ENCODE data around the gene BRAF. TPM values are rescaled to one million over a fixed set of nuclear protein-coding genes. Genes with fewer than 3 reads are reported as not detected.
"Not testable (repeated sequence)": the region's sequence is repeated elsewhere in the genome, so short reads cannot be mapped to it uniquely, and the experiment has no call there.

The BRAF gene
- total and polyA plus RNA-seq, 2 donors: 11.0 to 17.3 TPM

GRCh38 chr7:140724706-140725105, 200.0 kb downstream of the BRAF start:
- Histone ChIP-seq H3K4me1 (ENCODE audit: control insufficient read depth in 2 of 2, insufficient read depth in 2 of 2, low read length in 2 of 2) (no peaks in the 10 kb centered on the region), H3K4me3 (ENCODE audit: low read length in 2 of 2) (no peak overlapping the region), H3K27me3 (ENCODE audit: control insufficient read depth in 2 of 2, insufficient read depth in 1 of 2, low read length in 1 of 2) (no peaks in the 10 kb centered on the region), H3K27ac (ENCODE audit: low read depth in 1 of 2, low read length in 1 of 2) (no peak overlapping the region), H3K9me3 (ENCODE audit: control insufficient read depth in 2 of 2, insufficient read depth in 1 of 2, low read length in 1 of 2) (no peaks in the 10 kb centered on the region), H3K36me3 (ENCODE audit: control insufficient read depth in 2 of 2, insufficient read depth in 2 of 2, low read length in 1 of 2) (peaks cover 0 to 7% of the 10 kb centered on the region in 2 donors)
- WGBS: 99% methylated on average over 1 of the region's 1 CpG
- no peak for DNase-seq (ENCODE audit: low read depth in 6 of 9, low spot score in 9 of 9)

- Histone ChIP-seq H3K27ac (ENCODE audit: low read depth in 1 of 2, low read length in 1 of 2) (no peak overlapping the region), H3K4me3 (ENCODE audit: low read length in 2 of 2) (no peak overlapping the region), H3K27me3 (ENCODE audit: control insufficient read depth in 2 of 2, insufficient read depth in 1 of 2, low read length in 1 of 2) (no peaks in the 10 kb centered on the region), H3K9me3 (ENCODE audit: control insufficient read depth in 2 of 2, insufficient read depth in 1 of 2, low read length in 1 of 2) (no peaks in the 10 kb centered on the region), H3K36me3 (ENCODE audit: control insufficient read depth in 2 of 2, insufficient read depth in 2 of 2, low read length in 1 of 2) (peaks cover 0 to 7% of the 10 kb centered on the region in 2 donors), H3K4me1 (ENCODE audit: control insufficient read depth in 2 of 2, insufficient read depth in 2 of 2, low read length in 2 of 2) (no peaks in the 10 kb centered on the region)
- no peak for DNase-seq (ENCODE audit: low read depth in 6 of 9, low spot score in 9 of 9)
- WGBS: 98% methylated on average over 3 of the region's 3 CpGs
Measured at GRCh38 chr7:140723574-140723973, 201.2 kb downstream of the BRAF start.

DNA sequence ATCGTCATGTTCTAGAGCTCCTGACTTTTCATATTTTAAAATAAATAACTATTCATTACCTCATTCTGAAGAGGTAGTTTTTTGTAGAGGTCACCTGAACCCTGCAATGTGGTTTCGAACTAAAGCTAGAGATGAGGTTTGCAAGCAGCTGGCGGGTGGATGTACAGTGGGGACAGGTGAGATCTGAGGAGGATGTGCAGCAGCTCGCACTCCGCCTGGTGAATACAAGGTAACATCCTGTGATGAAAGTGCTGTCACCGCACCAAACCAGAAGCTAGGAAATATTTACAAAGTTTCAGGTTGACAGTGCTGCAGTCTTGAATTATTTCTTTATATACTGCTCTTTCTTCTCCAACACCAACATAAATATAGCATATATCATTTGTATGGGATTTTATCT, 201.7 kb downstream of the BRAF start:
- H3K27ac ChIP-seq (ENCODE audit: low read depth in 1 of 2, low read length in 1 of 2): no peak overlapping the region
- no peaks in the 10 kb centered on the region for H3K4me1 ChIP-seq (ENCODE audit: control insufficient read depth in 2 of 2, insufficient read depth in 2 of 2, low read length in 2 of 2)
- 78% methylated on average over 6 of the region's 6 CpGs for WGBS
- DNase-seq (ENCODE audit: low read depth in 6 of 9, low spot score in 9 of 9): peak in 8 of 9 donors; percentile 3 to 64 (median 22)
- H3K4me3 ChIP-seq (ENCODE audit: low read length in 2 of 2): no peak overlapping the region
- H3K36me3 ChIP-seq (ENCODE audit: control insufficient read depth in 2 of 2, insufficient read depth in 2 of 2, low read length in 1 of 2): peaks cover 0 to 7% of the 10 kb centered on the region in 2 donors
- no peaks in the 10 kb centered on the region for H3K27me3 ChIP-seq (ENCODE audit: control insufficient read depth in 2 of 2, insufficient read depth in 1 of 2, low read length in 1 of 2)
- H3K9me3 ChIP-seq (ENCODE audit: control insufficient read depth in 2 of 2, insufficient read depth in 1 of 2, low read length in 1 of 2): no peaks in the 10 kb centered on the region

DNA sequence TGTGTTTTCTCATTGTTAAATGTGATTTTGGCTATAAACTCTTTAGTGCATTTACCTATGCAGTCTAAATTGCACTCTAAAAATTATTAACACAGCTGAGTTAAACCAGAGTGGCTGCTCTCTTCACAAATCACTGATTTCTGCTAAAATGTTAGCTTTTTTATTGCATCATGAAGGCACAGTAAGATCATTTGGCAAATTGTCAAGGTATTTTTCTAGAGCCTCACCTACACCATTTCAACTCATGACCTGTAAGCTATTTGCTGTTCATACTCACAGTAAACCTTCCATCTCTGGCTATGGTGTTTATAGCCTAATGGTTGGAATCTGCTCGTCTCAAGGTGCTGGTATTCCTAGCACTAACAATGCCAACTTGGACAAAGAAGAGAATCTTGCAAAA, 202.5 kb downstream of the BRAF start:
- DNase-seq (ENCODE audit: low read depth in 6 of 9, low spot score in 9 of 9): no peak
- Histone ChIP-seq H3K27me3 (ENCODE audit: control insufficient read depth in 2 of 2, insufficient read depth in 1 of 2, low read length in 1 of 2) (no peaks in the 10 kb centered on the region), H3K36me3 (ENCODE audit: control insufficient read depth in 2 of 2, insufficient read depth in 2 of 2, low read length in 1 of 2) (peaks cover 0 to 7% of the 10 kb centered on the region in 2 donors), H3K9me3 (ENCODE audit: control insufficient read depth in 2 of 2, insufficient read depth in 1 of 2, low read length in 1 of 2) (no peaks in the 10 kb centered on the region), H3K4me3 (ENCODE audit: low read length in 2 of 2) (no peak overlapping the region), H3K4me1 (ENCODE audit: control insufficient read depth in 2 of 2, insufficient read depth in 2 of 2, low read length in 2 of 2) (no peaks in the 10 kb centered on the region), H3K27ac (ENCODE audit: low read depth in 1 of 2, low read length in 1 of 2) (peak overlapping the region in 1 of 2 donors; percentile 37)
- 93% methylated on average over 1 of the region's 1 CpG for WGBS

DNA sequence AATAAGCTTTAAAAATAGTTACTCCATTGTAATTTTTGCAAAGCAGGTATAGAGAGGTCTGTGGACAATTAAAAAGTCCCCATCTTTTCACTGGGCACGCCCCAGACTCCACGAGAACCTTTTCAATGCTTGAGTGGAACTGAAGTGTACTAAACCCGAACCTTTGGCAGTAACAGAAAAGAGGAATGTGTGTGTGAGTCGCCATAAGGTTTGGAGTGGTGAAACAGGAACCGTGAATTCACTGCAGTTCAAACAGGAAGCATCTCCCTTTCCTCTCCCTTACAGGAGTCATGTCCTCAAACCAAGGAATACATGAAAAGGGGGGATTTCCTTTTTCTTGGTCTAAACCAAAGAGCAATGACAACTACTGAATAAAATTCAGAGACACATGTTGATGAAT, 205.0 kb downstream of the BRAF start:
- DNase-seq (ENCODE audit: low read depth in 6 of 9, low spot score in 9 of 9): no peak
- H3K4me3 ChIP-seq (ENCODE audit: low read length in 2 of 2): no peak overlapping the region
- no peaks in the 10 kb centered on the region for H3K27me3 ChIP-seq (ENCODE audit: control insufficient read depth in 2 of 2, insufficient read depth in 1 of 2, low read length in 1 of 2)
- H3K36me3 ChIP-seq (ENCODE audit: control insufficient read depth in 2 of 2, insufficient read depth in 2 of 2, low read length in 1 of 2): no peaks in the 10 kb centered on the region
- no peak overlapping the region for H3K27ac ChIP-seq (ENCODE audit: low read depth in 1 of 2, low read length in 1 of 2)
- H3K4me1 ChIP-seq (ENCODE audit: control insufficient read depth in 2 of 2, insufficient read depth in 2 of 2, low read length in 2 of 2): no peaks in the 10 kb centered on the region
- no peaks in the 10 kb centered on the region for H3K9me3 ChIP-seq (ENCODE audit: control insufficient read depth in 2 of 2, insufficient read depth in 1 of 2, low read length in 1 of 2)
- WGBS: 43% methylated on average over 5 of the region's 5 CpGs

- no peaks in the 10 kb centered on the region for H3K4me1 ChIP-seq (ENCODE audit: control insufficient read depth in 2 of 2, insufficient read depth in 2 of 2, low read length in 2 of 2)
- no peaks in the 10 kb centered on the region for H3K27me3 ChIP-seq (ENCODE audit: control insufficient read depth in 2 of 2, insufficient read depth in 1 of 2, low read length in 1 of 2)
- no peaks in the 10 kb centered on the region for H3K36me3 ChIP-seq (ENCODE audit: control insufficient read depth in 2 of 2, insufficient read depth in 2 of 2, low read length in 1 of 2)
- 97% methylated on average over 10 of the region's 10 CpGs for WGBS
- DNase-seq (ENCODE audit: low read depth in 6 of 9, low spot score in 9 of 9): no peak
- H3K27ac ChIP-seq (ENCODE audit: low read depth in 1 of 2, low read length in 1 of 2): no peak overlapping the region
- no peak overlapping the region for H3K4me3 ChIP-seq (ENCODE audit: low read length in 2 of 2)
- H3K9me3 ChIP-seq (ENCODE audit: control insufficient read depth in 2 of 2, insufficient read depth in 1 of 2, low read length in 1 of 2): no peaks in the 10 kb centered on the region
Measured at GRCh38 chr7:140714331-140715040, 210.2 kb downstream of the BRAF start.

DNA sequence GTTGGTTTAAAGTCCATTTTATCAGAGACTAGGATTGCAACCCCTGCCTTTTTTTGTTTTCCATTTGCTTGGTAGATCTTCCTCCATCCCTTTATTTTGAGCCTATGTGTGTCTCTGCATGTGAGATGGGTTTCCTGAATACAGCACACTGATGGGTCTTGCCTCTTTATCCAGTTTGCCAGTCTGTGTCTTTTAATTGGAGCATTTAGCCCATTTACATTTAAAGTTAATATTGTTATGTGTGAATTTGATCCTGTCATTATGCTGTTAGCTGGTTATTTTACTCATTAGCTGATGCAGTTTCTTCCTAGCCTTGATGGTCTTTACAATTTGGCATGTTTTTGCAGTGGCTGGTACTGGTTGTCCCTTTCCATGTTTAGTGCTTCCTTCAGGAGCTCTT, 212.3 kb downstream of the BRAF start:
- not testable (repeated sequence) for H3K36me3 ChIP-seq (ENCODE audit: control insufficient read depth in 2 of 2, insufficient read depth in 2 of 2, low read length in 1 of 2); DNase-seq (ENCODE audit: low read depth in 6 of 9, low spot score in 9 of 9); H3K4me1 ChIP-seq (ENCODE audit: control insufficient read depth in 2 of 2, insufficient read depth in 2 of 2, low read length in 2 of 2); H3K27me3 ChIP-seq (ENCODE audit: control insufficient read depth in 2 of 2, insufficient read depth in 1 of 2, low read length in 1 of 2); H3K9me3 ChIP-seq (ENCODE audit: control insufficient read depth in 2 of 2, insufficient read depth in 1 of 2, low read length in 1 of 2); H3K27ac ChIP-seq (ENCODE audit: low read depth in 1 of 2, low read length in 1 of 2); H3K4me3 ChIP-seq (ENCODE audit: low read length in 2 of 2)

- H3K4me3 ChIP-seq (ENCODE audit: low read length in 2 of 2): not testable (repeated sequence)
- H3K36me3 ChIP-seq (ENCODE audit: control insufficient read depth in 2 of 2, insufficient read depth in 2 of 2, low read length in 1 of 2): peaks cover 10 to 24% of the 10 kb centered on the region in 2 donors
- 99% methylated on average over 4 of the region's 4 CpGs for WGBS
Measured at GRCh38 chr7:140708764-140709163, 216.0 kb downstream of the BRAF start.

DNA sequence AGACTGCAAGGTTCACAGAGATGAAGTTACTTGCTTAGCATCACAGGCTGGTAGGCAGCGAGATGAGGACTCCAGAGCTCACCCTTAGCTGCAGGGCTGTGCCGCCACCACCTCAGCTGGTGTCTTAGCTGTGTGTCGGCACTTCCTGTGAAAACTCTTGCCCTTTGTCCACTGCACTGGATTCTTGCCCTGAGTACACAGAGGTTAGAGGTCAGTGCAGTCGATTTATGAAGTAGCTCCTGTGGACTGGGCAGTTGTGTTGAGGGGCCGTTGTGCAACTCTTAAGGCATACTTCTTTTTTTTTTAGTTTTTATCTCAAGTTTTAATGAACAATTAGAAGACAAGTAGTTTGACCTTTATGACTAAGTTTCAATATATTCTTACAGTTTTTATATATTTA, 217.6 kb downstream of the BRAF start:
- Histone ChIP-seq H3K4me1 (ENCODE audit: control insufficient read depth in 2 of 2, insufficient read depth in 2 of 2, low read length in 2 of 2) (no peaks in the 10 kb centered on the region), H3K27ac (ENCODE audit: low read depth in 1 of 2, low read length in 1 of 2) (no peak overlapping the region), H3K36me3 (ENCODE audit: control insufficient read depth in 2 of 2, insufficient read depth in 2 of 2, low read length in 1 of 2) (peaks cover 20 to 34% of the 10 kb centered on the region in 2 donors), H3K4me3 (ENCODE audit: low read length in 2 of 2) (no peak overlapping the region), H3K27me3 (ENCODE audit: control insufficient read depth in 2 of 2, insufficient read depth in 1 of 2, low read length in 1 of 2) (no peaks in the 10 kb centered on the region), H3K9me3 (ENCODE audit: control insufficient read depth in 2 of 2, insufficient read depth in 1 of 2, low read length in 1 of 2) (no peaks in the 10 kb centered on the region)
- no peak for DNase-seq (ENCODE audit: low read depth in 6 of 9, low spot score in 9 of 9)
- 98% methylated on average over 5 of the region's 5 CpGs for WGBS

More at GRCh38 chr7:140708764-140709163, 216.0 kb downstream of the BRAF start:
- DNase-seq (ENCODE audit: low read depth in 6 of 9, low spot score in 9 of 9); H3K27ac ChIP-seq (ENCODE audit: low read depth in 1 of 2, low read length in 1 of 2); H3K27me3 ChIP-seq (ENCODE audit: control insufficient read depth in 2 of 2, insufficient read depth in 1 of 2, low read length in 1 of 2); H3K4me1 ChIP-seq (ENCODE audit: control insufficient read depth in 2 of 2, insufficient read depth in 2 of 2, low read length in 2 of 2); H3K9me3 ChIP-seq (ENCODE audit: control insufficient read depth in 2 of 2, insufficient read depth in 1 of 2, low read length in 1 of 2): not testable (repeated sequence)
